Omental fat pad (tissue), 4 donors: ENCODE results near the gene OMP. TPM values are rescaled to one million over a fixed set of nuclear protein-coding genes. Genes with fewer than 3 reads are reported as not detected.
A peak's percentile ranks its signal among the peaks of the same experiment; 100 is the strongest.

Source experiments
- ATAC-seq: fragments of 150-250 bp; one replicate; pipeline ENCODE4 v1.9.1; 2016; ENCODE audit warnings: mild to moderate bottlenecking, moderate library complexity; ENCODE audit not compliant: low FRiP score
- DNase-seq: peaks from one replicate; pipeline ENCODE4 v3.0.0-alpha.2; 2019; ENCODE audit warnings: low spot score
- CTCF ChIP-seq, 3 donors: fragments of 450-650 bp; IDR thresholded peaks; one replicate each; pipeline ENCODE4 v1.5.1; 2016 to 2017; ENCODE audit warnings: antibody characterized with exemption in 3 of 3, mild to moderate bottlenecking in 3 of 3, moderate library complexity in 2 of 3
- total RNA-seq, 4 donors: library from RNA; depleted of rRNA; stranded (reverse); fragments of >200 nt; gene quantifications; one replicate each; pipeline ENCODE4 v1.1.0, GENCODE V29; 2016

OMP gene
- total RNA-seq, 4 donors from 2014 or later, result not detected

- no peak for DNase-seq
- no peak for ATAC-seq
- TF ChIP-seq CTCF (IDR thresholded peaks at IDR 0.05), result no peak
Observed at GRCh38 chr11:77143405-77144020, 40.9 kb downstream of the OMP start.

GRCh38 chr11:77144196-77144856 lies 41.7 kb downstream of the OMP start:
- ATAC-seq (no peak), DNase-seq (no peak)
- TF ChIP-seq CTCF (IDR thresholded peaks at IDR 0.05), result no peak

GRCh38 chr11:77144857-77145428 lies 42.3 kb downstream of the OMP start:
- TF ChIP-seq CTCF (IDR thresholded peaks at IDR 0.05), result no peak
- ATAC-seq, result no peak
- no peak for DNase-seq

- ATAC-seq (no peak), DNase-seq (no peak)
- TF ChIP-seq CTCF (IDR thresholded peaks at IDR 0.05), result no peak
Observed at GRCh38 chr11:77146261-77147035, 43.8 kb downstream of the OMP start.

- no peak for ATAC-seq
- no peak for TF ChIP-seq CTCF (IDR thresholded peaks at IDR 0.05)
- DNase-seq, result no peak
Observed at GRCh38 chr11:77147036-77147315, 44.3 kb downstream of the OMP start.

GRCh38 chr11:77147668-77148321 lies 45.2 kb downstream of the OMP start:
- TF ChIP-seq CTCF (IDR thresholded peaks at IDR 0.05), result no peak

More at GRCh38 chr11:77147668-77148321, 45.2 kb downstream of the OMP start:
- DNase-seq, result no peak
- ATAC-seq, result peak; percentile 37
